ENCODE results near the gene RABAC1. TPM values are rescaled to one million over a fixed set of nuclear protein-coding genes. Genes with fewer than 3 reads are reported as not detected.

The RABAC1 gene
- polyA plus RNA-seq, 1 donor (not counting 4 experiments of a cell fraction or from before 2014, with no cell fraction given), result 107 TPM

GRCh38 chr19:41947091-41947490 is 12.0 kb downstream of the RABAC1 start:
- no peak overlapping the region for H3K4me2 ChIP-seq (ENCODE audit: control insufficient read depth, extremely low read depth, insufficient read depth, low read depth, low read length)
- no peaks in the 10 kb centered on the region for H3K79me2 ChIP-seq (ENCODE audit: control insufficient read depth, insufficient read depth, low read length)
- FAIRE-seq (no peak), DNase-seq (ENCODE audit: low read depth, low spot score) (no peak)
- dilution Hi-C loops (cut with MboI; ENCODE audit: extremely low pct_ligation_motif_present, low sequenced_read_pairs), result no loop called here
- H3K9me3 ChIP-seq (ENCODE audit: control insufficient read depth, low read depth, low read length), result no peaks in the 10 kb centered on the region
- no peaks in the 10 kb centered on the region for H3K4me1 ChIP-seq (ENCODE audit: control insufficient read depth, extremely low read depth, insufficient read depth, low read length)
- no peak overlapping the region for H2AFZ ChIP-seq (ENCODE audit: control insufficient read depth, low read length)
- H3K9me1 ChIP-seq (ENCODE audit: control insufficient read depth, extremely low read depth, insufficient read depth, low read length), result no peaks in the 10 kb centered on the region
- no peak overlapping the region for H3K4me3 ChIP-seq (ENCODE audit: control insufficient read depth in 2 of 3, extremely low read depth in 1 of 3, insufficient read depth in 2 of 3, low read depth in 1 of 3, low read length in 3 of 3)
- no peaks in the 10 kb centered on the region for H4K20me1 ChIP-seq (ENCODE audit: control insufficient read depth, extremely low read depth, insufficient read depth, low read length)
- no peaks in the 10 kb centered on the region for H3K36me3 ChIP-seq (ENCODE audit: control insufficient read depth in 2 of 2, extremely low read depth in 1 of 2, insufficient read depth in 2 of 2, low read length in 2 of 2)
- H3K27ac ChIP-seq (ENCODE audit: control insufficient read depth, insufficient read depth, low read length), result no peak overlapping the region
- H3K27me3 ChIP-seq (ENCODE audit: control insufficient read depth, extremely low read depth, insufficient read depth, low read length), result no peaks in the 10 kb centered on the region
- TF ChIP-seq, protein P1, sequence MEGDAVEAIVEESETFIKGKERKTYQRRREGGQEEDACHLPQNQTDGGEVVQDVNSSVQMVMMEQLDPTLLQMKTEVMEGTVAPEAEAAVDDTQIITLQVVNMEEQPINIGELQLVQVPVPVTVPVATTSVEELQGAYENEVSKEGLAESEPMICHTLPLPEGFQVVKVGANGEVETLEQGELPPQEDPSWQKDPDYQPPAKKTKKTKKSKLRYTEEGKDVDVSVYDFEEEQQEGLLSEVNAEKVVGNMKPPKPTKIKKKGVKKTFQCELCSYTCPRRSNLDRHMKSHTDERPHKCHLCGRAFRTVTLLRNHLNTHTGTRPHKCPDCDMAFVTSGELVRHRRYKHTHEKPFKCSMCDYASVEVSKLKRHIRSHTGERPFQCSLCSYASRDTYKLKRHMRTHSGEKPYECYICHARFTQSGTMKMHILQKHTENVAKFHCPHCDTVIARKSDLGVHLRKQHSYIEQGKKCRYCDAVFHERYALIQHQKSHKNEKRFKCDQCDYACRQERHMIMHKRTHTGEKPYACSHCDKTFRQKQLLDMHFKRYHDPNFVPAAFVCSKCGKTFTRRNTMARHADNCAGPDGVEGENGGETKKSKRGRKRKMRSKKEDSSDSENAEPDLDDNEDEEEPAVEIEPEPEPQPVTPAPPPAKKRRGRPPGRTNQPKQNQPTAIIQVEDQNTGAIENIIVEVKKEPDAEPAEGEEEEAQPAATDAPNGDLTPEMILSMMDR (optimal IDR thresholded peaks at IDR 0.05 in 1 of 3, IDR thresholded peaks at IDR 0.05 in 1 of 3, conservative IDR thresholded peaks at IDR 0.05 in 1 of 3; ENCODE audit: extremely low read depth in 1 of 3, insufficient read depth in 2 of 3, low read length in 3 of 3), result no peak
- no peak for TF ChIP-seq EZH2 (IDR thresholded peaks at IDR 0.05; ENCODE audit: low read length)
- H3K9ac ChIP-seq (ENCODE audit: control insufficient read depth, extremely low read depth, insufficient read depth, low read length), result no peak overlapping the region

DNA sequence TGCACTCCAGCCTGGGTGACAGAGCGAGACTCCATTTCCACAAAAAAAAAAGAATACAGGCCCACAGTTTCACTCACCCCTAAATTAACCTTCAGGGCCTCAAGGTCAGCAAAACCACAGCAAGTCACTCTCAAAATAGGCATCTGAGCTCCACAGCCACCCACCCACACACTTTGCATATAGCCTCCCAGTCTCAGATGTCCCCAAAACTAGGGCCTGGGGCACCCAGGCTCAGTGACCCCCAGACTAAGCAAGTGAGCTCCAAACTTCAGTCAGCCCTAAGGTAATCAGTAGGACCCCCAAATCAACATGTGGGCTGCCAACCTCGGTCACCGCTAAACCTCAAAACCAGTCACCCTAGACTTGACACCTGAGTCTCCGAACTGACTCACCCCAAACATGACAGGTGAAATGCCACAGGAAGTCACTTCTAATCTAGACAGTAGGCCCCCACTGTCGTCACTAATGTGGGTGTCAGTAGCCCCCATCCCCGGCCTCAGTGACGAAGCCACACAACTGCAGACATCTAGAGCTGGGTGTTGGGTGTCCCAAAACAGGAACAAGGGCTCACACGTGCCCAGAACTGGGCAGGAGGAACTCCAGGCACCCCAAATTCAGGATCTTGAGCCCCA is 13.9 kb downstream of the RABAC1 start:
- Histone ChIP-seq H3K27me3 (ENCODE audit: control insufficient read depth, extremely low read depth, insufficient read depth, low read length) (peaks cover 15% of the 10 kb centered on the region), H3K4me3 (ENCODE audit: control insufficient read depth in 2 of 3, extremely low read depth in 1 of 3, insufficient read depth in 2 of 3, low read depth in 1 of 3, low read length in 3 of 3) (no peak overlapping the region), H4K20me1 (ENCODE audit: control insufficient read depth, extremely low read depth, insufficient read depth, low read length) (no peaks in the 10 kb centered on the region), H3K4me2 (ENCODE audit: control insufficient read depth, extremely low read depth, insufficient read depth, low read depth, low read length) (no peak overlapping the region), H3K79me2 (ENCODE audit: control insufficient read depth, insufficient read depth, low read length) (no peaks in the 10 kb centered on the region), H3K9ac (ENCODE audit: control insufficient read depth, extremely low read depth, insufficient read depth, low read length) (no peak overlapping the region), H3K4me1 (ENCODE audit: control insufficient read depth, extremely low read depth, insufficient read depth, low read length) (no peaks in the 10 kb centered on the region), H3K9me1 (ENCODE audit: control insufficient read depth, extremely low read depth, insufficient read depth, low read length) (no peaks in the 10 kb centered on the region), H3K27ac (ENCODE audit: control insufficient read depth, insufficient read depth, low read length) (no peak overlapping the region), H2AFZ (ENCODE audit: control insufficient read depth, low read length) (no peak overlapping the region), H3K36me3 (ENCODE audit: control insufficient read depth in 2 of 2, extremely low read depth in 1 of 2, insufficient read depth in 2 of 2, low read length in 2 of 2) (no peaks in the 10 kb centered on the region), H3K9me3 (ENCODE audit: control insufficient read depth, low read depth, low read length) (no peaks in the 10 kb centered on the region)
- DNase-seq (ENCODE audit: low read depth, low spot score) (no peak), FAIRE-seq (no peak)
- dilution Hi-C loops (cut with MboI; ENCODE audit: extremely low pct_ligation_motif_present, low sequenced_read_pairs), result no loop called here
- TF ChIP-seq, protein P1 (optimal IDR thresholded peaks at IDR 0.05 in 1 of 3, IDR thresholded peaks at IDR 0.05 in 1 of 3, conservative IDR thresholded peaks at IDR 0.05 in 1 of 3; ENCODE audit: extremely low read depth in 1 of 3, insufficient read depth in 2 of 3, low read length in 3 of 3), result no peak
- TF ChIP-seq EZH2 (IDR thresholded peaks at IDR 0.05; ENCODE audit: low read length), result no peak

Data from keratinocyte (primary cell).